HG02840 (cell line): ENCODE data around the gene RPS6KC1.
"Not testable (repeated sequence)": the region's sequence is repeated elsewhere in the genome, so short reads cannot be mapped to it uniquely, and the experiment has no call there.

Experiments used
- ATAC-seq: cut with Tn5 transposase; IDR thresholded peaks from one replicate; pipeline ENCODE4 v1.9.1; 2021; ENCODE audit warnings: mild to moderate bottlenecking, moderate library complexity, moderate number of reproducible peaks; ENCODE audit not compliant: unreplicated experiment, low FRiP score

RPS6KC1 gene

DNA sequence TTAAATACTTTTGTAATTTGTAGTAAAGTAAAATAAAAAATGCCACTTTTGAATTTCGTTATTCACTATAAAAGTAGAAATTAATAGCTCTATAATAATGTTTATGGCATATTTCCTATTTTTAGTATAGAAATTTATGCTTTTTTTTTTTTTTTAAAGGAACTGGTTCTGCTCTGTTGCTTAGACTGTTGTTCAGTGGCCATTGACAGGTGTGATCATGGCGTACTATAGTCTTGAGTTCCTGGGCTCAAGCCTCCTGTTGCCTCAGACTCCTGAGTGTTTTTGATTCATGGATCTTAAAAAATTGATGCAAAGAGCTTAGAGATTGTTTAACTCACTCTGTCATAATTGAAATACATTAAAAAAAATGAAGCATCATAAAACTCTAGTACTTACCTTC is 53.6 kb downstream of the RPS6KC1 start:
- ATAC-seq = no peak

DNA sequence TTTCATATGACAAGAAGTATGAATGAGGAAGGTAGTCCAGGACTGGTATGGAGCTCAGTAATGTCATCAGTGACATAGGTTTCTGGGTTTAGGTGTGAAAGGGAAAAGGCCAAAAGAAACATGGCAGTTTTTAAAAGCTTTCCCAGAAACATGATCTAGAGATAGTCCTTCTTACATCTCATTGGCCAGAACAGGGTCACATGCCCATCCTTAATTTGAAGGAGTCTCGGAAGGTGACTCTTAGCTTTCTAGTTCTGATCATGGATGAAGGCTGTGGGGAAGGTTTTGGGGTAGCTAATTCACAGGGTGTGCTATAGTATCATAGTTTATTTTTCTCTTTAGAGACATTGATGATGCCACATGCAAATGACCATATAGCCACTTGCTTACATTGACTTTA is 55.3 kb downstream of the RPS6KC1 start:
- ATAC-seq = no peak

DNA sequence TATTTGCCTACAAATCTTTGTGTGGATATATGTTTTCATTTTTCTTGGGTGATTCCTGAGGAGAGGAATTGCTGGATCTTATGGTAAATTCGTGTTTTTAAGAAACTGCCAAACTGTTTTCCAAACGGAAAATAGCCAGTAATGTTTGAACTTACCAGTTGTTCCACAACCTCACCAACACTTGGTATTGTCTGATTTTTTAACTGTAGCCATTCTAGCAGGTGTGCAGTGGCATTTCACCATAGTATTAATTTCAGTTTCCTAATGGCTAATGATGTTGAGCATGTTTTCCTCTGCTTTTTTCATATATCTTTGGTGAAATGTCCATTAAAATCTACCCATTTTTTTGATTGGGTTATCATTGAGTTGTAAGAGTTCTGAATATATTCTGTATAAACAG is 56.6 kb downstream of the RPS6KC1 start:
- ATAC-seq = no peak

DNA sequence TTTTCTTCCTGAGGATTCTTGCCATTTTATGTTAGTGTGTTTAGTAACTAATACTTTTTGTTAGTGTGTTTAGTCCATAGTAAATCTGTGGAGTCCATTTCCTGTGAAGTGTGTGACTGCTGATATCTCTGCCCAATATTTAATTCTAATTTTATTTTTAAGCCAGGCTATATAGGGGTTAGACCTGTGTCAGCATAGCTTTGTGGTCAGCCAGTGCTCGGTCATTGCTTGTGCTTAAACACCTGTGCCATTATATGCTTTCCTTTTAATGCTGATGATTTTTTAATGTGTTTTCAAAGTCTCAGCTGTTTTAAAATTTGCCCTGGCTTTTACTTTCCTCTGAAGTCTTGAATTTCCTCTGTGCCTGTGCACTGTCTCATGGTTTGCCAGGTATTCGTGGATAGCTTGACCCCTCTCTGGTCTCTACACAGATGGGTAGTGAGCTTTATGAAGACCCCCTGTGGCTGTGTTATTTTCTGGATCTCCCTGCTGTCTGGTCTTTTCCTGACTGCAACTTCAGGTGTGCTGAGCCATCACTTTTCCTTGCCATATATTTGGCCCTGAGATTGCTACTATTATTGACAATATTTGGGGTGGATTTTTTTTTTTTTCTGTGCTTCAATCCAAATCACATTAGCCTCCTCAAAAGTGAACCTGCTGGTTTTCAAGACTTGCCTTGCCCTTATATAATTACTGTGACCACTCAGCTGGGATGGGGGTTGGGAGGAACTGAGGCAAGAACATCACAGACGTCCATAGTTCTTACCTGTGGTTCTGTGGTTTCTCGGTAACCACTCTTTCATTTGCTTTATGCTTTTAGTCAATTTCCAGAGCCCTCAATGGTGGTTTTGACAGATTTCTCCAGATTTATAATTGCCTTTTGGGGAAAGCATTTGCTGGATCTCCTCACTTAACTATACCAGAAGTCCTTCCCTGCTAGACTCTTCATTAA is 59.6 kb downstream of the RPS6KC1 start:
- peak; percentile 65 for ATAC-seq

DNA sequence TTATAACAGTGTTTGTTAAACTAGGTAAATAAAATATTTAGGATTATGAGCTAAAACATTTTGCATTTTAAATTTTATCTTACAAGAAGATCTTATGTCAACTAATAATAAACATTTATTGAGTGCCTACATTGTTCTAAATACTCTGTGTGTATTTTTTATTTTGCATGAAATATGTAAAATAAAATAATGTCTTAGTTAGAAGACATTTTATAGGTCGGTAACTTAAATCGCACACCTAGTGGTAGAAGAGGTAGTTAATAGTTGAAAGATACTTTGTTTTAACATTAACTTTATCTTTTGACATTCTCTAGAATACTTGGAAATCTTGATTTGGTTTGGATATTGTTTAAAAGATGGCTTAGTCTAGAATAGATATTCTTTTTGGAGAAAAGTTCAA is 60.5 kb downstream of the RPS6KC1 start:
- ATAC-seq = no peak

DNA sequence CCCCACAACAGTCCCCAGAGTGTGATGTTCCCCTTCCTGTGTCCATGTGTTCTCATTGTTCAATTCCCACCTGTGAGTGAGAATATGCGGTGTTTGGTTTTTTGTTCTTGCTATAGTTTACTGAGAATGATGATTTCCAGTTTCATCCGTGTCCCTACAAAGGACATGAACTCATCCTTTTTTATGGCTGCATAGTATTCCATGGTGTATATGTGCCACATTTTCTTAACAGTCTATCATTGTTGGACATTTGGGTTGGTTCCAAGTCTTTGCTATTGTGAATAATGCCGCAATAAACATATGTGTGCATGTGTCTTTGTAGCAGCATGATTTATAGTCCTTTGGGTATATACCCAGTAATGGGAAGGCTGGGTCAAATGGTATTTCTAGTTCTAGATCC is 61.7 kb downstream of the RPS6KC1 start:
- not testable (repeated sequence) for ATAC-seq

DNA sequence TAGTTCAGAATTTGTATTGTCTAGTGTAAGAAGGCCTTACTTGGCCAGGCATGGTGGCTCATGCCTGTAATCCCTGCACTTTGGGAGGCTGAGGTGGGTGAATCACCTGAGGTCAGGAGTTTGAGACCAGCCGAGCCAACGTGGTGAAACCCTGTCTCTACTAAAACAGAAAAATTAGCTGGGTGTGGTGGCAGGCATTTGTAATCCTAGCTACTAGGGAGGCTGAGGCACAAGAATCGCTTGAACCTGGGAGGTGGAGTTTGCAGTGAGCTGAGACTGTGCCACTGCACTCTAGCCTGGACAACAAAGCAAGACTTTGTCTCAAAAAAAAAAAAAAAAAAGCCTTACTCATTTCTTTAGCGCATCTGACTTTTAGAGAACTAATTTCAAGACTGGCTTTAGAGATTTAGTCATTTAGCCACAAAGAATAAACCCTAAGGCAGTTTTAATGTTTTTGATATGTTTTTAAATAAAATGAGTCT is 66.7 kb downstream of the RPS6KC1 start:
- not testable (repeated sequence) for ATAC-seq

DNA sequence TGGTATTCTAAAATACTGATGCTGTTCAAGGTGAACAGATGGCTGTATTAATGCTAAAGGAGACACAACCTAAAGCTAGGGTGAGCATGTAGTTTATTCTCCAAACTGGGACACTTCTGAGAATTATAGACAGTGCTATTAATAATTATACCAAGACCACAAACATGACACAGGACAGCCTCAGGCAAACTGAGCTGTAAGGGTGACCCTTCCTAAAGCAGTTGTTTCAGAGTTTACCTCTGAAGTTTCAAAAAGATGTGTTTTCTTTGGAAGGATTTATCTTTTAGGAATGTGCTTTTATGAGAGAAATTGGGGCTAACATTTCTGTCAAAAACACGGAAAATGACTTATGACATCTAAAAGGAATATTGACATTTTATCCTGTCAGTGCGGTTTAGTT is 68.8 kb downstream of the RPS6KC1 start:
- no peak for ATAC-seq

DNA sequence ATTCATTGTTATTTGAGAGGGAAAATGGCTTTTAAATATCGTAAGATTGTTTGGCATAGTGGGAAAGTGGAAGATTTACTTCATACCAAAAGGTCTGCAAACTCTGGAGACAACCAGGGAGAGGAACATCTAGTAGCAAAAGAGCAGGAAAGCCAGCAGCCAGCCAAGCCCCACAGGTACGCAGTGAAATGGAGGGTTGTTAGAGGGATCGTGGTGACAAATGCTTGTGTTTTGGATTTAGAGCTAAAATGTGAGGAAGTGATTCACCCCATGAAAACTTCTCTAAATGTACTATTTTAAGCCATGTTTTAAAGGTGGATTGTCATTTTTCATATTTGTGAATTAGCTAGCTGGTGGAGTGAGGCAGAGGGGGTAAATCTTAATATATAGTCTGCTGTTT is 69.3 kb downstream of the RPS6KC1 start:
- ATAC-seq = no peak

DNA sequence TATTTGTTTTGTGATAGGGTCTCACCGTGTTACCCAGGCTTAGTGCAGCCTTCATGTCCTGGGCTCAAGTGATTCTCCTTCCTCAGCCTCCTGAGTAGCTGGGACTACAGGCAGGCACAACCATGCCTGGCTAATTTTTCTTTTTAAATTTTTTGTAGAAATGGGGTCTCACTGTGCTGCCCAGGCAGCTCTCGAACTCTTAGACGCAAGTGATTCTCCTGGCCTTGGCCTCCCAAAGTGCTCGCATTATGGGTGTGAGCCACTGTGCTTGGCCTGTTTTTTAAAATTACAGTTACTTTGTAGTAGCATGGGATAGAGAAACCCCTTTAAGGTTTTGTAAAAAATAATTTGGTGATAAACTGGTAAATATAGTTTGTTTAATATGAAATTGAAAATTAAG is 69.9 kb downstream of the RPS6KC1 start:
- no peak for ATAC-seq

DNA sequence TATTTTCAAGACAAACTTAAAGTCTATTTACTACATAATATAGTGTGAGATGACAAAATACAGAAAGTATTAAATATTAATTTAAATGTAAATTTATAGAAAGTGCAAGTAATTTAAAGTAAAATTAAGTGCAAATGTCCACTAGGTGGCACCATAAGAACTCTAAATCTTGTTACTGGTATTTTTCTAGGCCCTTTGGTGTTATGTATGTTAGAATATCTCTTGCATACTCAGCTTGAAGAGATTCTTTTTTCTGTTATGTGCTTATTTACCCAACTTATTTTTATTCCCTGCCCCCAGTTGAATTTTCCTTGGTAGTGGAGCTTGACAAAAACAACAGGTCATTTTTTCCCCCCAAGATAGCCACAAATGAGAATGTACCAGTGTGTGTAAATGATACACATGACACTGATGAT is 71.5 kb downstream of the RPS6KC1 start:
- no peak for ATAC-seq

DNA sequence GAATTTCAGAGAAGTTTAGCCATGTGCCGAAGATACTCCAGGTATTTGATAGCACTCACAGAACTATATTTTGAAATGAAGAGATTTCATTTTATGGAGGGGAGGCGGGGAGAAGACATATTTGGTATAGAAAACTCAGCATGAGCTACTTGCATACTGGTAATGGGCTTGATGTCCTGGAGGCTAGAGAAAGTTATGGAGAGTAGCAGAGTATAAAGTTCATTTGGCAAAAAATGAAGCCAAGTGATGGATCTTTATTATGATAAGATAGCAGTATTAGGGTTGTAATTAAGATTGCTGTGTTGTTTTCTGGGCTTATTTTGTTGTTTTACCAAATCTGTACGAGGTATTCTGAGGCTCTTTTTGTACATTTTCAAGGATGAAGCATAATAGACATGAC is 72.0 kb downstream of the RPS6KC1 start:
- ATAC-seq = no peak

DNA sequence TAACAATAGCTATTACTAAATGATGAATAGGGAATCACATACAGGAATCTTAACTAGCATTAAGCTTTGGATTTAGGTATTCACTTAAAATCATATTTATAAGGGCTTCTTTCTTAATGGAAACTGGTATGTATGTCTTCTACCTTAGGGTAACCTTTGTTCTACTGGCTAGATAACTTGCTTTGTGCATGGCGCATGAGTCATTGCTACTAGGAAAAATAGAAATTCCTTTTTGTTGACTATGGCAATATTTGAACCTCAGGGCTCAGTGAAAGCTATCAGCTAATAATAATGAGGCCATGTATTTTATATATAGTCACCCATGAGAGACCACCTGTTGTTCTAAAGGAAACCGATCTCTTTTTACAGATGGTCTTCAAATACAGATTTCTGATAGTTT is 72.5 kb downstream of the RPS6KC1 start:
- no peak for ATAC-seq

DNA sequence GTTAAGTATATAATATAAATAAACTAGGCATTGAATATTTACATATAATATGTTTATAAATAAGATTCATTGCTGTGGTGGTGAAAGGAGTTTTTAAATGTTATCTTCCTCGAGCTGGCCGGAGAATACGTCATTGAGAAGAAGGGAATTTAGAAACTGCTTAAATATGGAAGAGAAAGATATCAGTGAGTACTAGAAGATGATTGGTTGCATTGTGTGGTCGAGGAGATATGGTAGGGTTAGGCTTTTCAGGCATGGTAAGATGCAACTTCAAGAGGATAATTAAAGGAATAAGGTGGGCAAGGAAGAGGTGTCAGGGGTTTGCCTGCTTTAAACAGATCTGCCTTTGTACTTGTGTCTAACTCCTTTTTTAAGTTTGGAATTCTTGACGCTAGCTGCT is 73.5 kb downstream of the RPS6KC1 start:
- no peak for ATAC-seq

DNA sequence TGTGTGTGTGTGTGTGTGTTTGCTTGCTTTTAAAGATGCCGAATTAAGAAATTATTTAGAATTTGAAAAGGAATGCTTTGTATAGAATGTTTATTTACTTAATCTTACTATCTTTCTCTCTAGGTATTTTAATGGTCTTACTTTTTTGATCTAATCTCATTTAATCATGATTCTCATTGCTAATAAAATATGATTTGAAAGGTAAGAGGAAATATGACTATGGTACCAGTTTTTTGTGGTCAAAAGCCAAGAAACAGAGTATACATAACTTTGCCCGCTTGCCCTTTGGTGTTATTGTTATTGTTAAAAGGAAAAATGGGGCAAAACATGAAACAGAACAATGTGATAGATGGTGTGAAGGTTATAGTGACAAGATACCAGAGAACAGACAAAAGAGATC is 74.6 kb downstream of the RPS6KC1 start:
- ATAC-seq = no peak

DNA sequence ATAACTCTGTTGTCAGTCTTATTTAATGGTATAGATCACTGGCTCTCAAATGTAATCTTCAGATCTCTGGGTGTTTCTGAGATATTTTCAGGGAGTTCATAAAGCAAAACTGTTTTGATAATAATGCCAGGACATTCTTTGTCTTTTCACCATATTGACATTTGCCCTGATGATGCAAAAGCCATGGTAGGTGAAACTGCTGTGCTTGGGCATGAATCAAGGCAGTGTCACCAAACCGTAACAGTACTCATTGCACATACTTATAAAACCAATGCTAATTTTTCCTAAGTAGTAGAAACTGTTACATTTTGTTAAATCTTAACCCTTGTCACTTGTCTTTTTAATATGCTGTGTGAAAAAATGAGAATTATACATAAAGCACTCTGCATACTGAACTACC is 76.0 kb downstream of the RPS6KC1 start:
- ATAC-seq = no peak

DNA sequence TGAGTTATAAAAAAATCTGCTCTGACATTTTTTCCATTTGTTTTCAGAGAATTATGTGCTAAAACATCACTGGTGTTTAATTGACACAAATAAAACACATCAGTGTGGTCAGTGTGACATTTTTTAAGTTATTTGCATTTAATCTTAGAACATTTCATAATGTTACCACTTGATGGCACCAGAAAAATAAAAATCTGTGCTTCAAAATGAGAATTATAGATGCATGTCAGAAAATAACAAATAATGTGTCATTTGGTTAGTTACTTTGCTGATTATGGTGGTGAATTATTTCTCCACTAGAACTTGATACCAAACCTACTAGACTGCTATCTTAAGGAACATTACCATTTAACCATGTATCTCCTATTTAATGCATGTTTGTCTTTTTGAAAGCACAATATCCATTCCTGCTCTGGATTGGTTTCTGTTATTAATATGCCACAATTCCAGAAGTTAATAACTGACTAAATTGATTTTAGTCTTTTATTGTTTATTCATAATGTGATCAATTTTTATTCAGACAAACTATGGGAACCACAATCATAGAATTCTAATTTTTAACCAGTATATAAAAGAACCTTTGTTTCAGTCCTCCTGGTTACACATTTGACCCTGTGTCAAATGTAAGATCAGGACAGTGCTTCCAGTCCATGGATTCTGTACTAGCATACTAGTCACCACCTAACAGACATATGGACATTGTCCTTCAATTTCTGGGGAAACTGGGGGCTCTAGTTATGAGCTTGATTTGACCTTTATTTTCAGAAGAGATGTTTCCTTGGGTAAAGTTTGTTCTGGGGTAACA is 81.0 kb downstream of the RPS6KC1 start:
- ATAC-seq = no peak

DNA sequence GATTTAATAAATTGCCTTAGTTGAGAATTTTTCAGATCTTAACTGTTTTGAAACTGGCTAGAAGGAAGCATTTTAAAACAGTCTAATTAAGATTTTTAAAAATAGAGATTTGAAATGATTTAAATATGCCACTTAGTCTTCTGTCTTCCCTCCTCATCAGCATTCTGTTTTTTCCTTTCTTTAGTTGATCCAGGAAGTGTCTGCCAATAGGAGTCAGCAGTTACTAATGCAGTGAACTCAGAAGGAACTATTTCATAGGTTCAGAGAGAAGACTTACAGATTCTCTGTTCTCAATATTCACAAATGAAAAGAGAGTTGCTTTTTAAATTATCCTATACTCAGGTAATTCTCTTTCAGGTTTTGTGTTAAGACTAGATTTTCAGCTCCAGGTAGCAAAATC is 84.5 kb downstream of the RPS6KC1 start:
- ATAC-seq = no peak

DNA sequence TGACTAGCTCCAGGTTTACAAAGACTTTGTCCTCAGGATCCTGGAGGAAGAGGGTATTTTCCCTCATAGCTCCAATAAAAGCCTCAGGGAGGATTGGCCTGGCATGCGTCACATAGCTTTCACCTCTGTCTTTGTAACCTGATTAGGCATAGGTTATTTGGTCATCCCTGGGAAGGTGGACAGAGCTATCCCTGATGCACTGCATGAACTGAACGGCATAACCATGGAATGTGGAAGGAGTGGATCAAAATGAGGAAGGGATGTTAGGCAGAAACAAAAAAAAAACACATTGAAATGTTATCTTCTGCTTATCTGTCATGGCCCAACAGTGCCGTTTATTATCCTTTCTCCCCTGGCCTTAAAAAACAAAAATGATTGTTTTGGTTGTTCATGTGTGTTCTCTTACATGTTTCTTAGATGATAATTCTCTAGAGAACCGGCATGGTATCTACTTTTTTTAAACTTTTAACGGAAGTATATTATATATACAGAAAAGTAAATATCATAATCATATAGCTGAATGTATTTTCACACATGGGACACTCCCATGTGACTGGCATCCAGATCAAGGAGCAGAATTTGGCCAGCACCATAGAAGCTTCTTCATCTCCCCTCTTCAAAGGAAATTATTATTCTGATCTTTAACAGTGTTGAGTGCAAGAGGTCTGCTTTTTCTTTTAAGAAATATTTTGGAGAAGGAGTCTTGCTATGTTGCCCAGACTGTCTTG is 85.3 kb downstream of the RPS6KC1 start:
- no peak for ATAC-seq

DNA sequence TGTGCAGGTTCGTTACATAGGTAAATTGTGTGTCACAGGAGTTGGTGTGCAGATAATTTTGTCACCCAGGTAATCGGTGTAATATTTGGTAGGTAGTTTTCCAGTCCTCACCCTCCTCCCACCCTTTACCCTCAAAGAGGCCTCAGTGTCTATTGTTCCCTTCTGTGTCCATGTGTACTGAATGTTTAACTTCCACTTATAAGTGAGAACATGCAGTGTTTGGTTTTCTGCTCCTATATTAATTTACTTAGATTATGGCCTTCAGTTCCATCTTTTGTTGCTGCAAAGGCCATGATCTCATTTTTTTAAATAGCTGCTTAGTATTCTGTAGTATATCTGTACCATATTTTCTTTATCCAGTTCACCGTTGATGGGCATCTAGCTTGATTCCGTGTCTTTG is 87.3 kb downstream of the RPS6KC1 start:
- no peak for ATAC-seq

DNA sequence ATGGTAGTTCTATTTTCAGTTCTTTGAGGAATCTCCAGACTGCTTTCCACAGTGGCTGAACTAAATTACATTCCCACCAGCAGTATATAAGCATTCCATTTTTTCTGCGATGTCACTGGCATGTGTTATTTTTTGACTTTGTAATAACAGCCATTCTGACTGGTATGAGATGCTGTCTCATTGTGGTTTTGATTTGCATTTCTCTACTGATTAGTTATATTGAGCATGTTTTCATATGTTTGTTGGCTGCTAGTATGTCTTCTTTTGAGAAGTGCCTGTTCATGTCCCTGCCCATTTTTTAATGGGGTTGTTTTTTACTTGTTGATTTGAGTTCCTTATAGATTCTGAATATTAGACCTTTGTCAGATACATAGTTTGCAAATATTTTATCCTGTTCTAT is 87.9 kb downstream of the RPS6KC1 start:
- no peak for ATAC-seq
